GM21528 (cell line): ENCODE data around the gene ADIPOQ.
"Not testable (repeated sequence)": the region's sequence is repeated elsewhere in the genome, so short reads cannot be mapped to it uniquely, and the experiment has no call there.

Experiments
- ATAC-seq: cut with Tn5 transposase; IDR thresholded peaks from one replicate; pipeline ENCODE4 v1.9.1; 2021; ENCODE audit warnings: mild to moderate bottlenecking, moderate library complexity; ENCODE audit not compliant: unreplicated experiment, low FRiP score

The ADIPOQ gene

DNA sequence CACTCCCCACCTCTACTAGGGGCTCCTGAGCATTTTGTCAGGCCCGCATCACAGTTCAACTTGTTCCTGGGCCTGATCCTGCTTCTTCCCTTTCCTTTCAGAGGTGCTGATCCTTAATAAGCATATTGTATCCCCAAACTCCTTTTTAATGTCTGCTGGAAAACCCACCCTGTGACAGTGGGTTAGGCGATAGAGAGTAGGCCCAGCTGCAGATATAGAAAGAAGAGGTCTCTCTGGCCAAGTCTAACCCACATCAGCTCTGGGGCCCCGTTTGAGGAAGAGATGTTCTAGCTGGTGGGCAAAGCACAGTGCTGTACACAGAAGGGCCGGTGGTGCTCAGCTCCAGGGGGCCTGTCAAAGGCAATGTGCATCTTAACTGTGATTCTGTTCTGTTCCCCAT lies 53.5 kb downstream of the ADIPOQ start:
- no peak for ATAC-seq

DNA sequence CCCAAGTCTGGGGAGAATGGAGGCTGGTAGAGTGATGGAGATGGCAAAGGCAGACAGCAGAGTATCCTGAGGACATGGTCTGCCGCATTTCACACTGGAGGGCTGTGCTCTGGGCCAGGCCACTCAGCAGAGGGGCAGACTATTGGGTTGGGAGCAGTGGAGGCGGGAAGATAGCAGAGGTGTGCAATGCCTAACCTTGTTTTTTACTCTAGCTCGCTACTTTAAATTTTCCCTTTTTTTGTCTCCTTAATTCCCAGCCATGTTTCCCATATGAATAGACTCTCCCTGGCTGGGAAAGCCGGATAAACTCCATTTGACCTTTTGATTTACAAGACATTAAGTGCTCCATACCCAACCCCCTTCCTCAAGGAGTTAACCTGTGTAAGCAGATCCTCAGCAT lies 54.4 kb downstream of the ADIPOQ start:
- ATAC-seq, result no peak

DNA sequence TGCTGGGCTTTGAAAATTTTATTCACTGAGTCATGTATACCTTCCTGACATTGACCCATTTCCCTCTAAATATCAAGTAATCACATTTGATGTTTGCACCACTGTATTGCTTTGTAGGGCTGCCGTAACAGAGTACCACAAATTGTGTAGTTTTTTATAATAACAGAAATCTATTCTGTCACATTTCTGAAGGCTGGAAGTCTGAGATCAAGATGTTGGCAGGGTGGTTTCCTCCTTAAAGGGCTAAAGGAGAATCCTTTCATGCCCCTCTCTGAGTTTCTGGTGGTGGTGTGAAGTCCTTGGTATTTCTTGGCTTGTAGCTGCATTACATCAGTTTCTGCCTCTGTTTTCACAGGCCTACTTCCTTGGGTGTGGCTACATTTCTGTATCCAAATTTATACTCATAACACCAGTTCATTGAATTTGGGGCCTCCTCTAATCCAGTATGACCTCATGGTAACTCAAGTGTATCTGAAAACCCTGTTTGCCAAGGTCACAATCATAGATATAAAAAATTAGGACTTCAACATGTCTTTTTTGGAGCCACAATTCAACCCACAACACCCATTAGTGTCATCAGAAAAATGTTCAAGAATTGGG lies 58.7 kb downstream of the ADIPOQ start:
- ATAC-seq, result no peak

DNA sequence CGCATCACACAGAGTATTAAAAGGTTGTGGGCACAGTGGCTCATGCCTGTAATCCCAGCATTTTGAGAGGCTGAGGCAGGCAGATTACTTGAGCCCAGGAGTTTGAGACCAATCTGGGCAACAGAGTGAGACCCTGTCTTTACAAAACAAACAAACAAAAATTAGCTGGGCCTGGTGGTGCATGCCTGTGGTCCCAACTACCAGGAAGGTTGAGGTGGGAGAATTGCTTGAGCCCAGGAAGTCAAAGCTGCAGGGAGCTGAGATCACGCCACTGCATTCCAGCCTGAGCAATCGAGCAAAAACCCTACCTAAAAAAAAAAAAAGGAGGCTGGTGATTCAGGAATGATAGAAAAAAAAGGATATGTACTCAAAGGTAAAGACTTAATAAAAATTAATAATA lies 59.6 kb downstream of the ADIPOQ start:
- ATAC-seq, result no peak

DNA sequence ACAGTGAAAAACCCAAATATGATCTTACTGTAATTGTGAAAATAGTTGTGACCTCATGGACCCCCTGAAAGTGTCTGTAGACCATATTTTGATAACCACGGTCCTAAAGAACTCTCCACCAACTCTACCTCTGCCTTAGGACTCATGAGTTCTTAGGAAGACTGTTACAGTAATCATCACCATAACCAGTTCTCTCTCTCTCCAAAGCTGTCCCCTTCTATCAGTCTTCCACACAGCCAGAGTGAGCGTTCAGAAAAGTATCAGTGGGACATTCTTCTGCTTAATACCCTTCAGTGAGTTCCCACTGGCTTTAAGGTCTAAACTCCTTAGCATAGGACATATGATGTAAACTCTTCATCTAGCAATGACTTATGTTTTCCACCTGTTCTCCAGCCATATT lies 60.2 kb downstream of the ADIPOQ start:
- ATAC-seq, result no peak

DNA sequence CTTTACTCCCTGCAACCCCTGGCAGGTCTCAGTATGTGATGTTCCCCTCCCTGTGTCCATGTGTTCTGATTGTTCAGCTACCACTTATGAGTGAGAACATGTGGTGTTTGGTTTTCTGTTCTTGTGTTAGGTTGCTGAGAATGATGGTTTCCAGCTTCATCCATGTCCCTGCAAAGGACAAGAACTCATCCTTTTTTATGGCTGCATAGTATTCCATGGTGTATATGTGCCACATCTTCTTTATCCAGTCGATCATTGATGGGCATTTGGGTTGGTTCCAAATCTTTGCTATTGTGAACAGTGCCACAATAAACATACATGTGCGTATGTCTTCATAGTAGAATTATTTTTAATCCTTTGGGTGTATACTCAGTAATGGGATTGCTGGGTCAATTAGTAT lies 61.2 kb downstream of the ADIPOQ start:
- ATAC-seq, result not testable (repeated sequence)

DNA sequence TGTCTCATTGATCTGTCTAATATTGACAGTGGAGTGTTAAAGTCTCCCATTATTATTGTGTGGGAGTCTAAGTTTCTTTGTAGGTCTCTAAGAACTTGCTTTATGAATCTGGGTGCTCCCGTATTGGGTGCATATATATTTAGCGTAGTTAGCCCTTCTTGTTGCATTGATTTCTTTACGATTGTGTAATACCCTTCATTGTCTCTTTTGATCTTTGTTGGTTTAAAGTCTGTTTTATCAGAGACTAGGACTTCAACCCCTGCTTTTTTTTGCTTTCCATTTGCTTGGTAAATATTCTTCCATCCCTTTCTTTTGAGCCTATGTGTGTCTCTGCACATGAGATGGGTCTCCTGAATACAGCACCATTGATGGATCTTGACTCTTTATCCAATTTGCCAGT lies 64.6 kb downstream of the ADIPOQ start:
- not testable (repeated sequence) for ATAC-seq
